ENCODE results near the gene TSPEAR. TPM values are rescaled to one million over a fixed set of nuclear protein-coding genes. Genes with fewer than 3 reads are reported as not detected.

The TSPEAR gene
- total RNA-seq, 4 donors from 2014 or later, result not detected

GRCh38 chr21:44598061-44598460, 113.3 kb downstream of the TSPEAR start:
- H3K27ac ChIP-seq, result no peak overlapping the region
- intact Hi-C loops (cut with DNase I; ENCODE audit: low total_unique reads), result no loop called here
- H3K27me3 ChIP-seq, result peaks cover 46% of the 10 kb centered on the region
- no peaks in the 10 kb centered on the region for H3K4me1 ChIP-seq
- in situ Hi-C loops (cut with MboI; ENCODE audit: low pct_ligation_motif_present in 1 of 4, low pct_unique_long_range_greater_than_20kb in 1 of 4, low sequenced_read_pairs in 3 of 4), result loop anchor here in 2 of 4 donors (25.0 kb wide), 1 partner anchor 89 kb away; the partner anchor contains the start of genes KRTAP10-12 (in 2 of the 2) and KRTAP12-1 (in 2 of the 2)
- no peak overlapping the region for H3K4me3 ChIP-seq
- TF ChIP-seq EP300 (IDR thresholded peaks at IDR 0.05; ENCODE audit: low read depth), result no peak
- no peak for TF ChIP-seq POLR2A (IDR thresholded peaks at IDR 0.05)
- no peak for TF ChIP-seq CTCF (IDR thresholded peaks at IDR 0.05)
- TF ChIP-seq POLR2AphosphoS5 (IDR thresholded peaks at IDR 0.05), result no peak
- H3K36me3 ChIP-seq, result no peaks in the 10 kb centered on the region
- no peak for DNase-seq
- 64 to 79% methylated on average over 11 of the region's 11 CpGs for WGBS, 2 donors (ENCODE audit: low coverage in 1 of 2)
- peaks cover 0 to 5% of the 10 kb centered on the region in 2 donors for H3K9me3 ChIP-seq

DNA sequence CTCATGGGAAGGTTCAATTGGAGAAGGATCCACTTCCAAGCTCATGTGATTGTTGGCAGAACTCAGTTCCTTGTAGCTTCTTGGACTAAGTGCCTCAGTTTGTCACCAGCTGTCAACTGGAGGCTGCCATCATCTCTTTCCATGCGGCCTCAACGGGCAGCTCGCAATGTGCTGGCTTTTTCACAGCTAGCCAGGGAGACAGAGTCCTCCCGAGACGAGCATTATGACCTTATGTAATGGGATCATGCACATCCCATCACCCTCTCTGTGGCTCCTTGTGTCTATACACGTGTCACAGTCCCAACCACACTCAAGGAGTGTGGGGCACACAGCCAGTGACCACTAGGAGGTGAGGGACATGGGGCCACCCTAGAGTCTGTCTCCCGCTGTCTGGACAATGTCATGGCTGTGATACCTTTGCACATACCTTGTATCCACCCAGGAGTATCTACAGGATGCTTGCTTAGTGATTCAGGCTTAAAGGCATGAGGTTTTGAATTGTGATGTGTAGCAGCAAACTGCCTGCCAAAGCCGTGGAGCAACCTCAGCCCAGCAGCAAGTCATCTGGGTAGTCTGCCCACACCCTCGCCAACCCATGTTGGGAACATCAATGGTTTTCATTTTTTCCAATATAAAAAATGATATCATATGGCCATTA, 115.2 kb downstream of the TSPEAR start:
- WGBS, 2 donors (ENCODE audit: low coverage in 1 of 2), result 73 to 80% methylated on average over 6 to 9 of the region's 9 CpGs
- no peaks in the 10 kb centered on the region for H3K36me3 ChIP-seq
- no peak for DNase-seq
- no peak overlapping the region for H3K27ac ChIP-seq
- peaks cover 0 to 5% of the 10 kb centered on the region in 2 donors for H3K9me3 ChIP-seq
- no peak overlapping the region for H3K4me3 ChIP-seq
- TF ChIP-seq EP300 (IDR thresholded peaks at IDR 0.05; ENCODE audit: low read depth) (no peak), POLR2AphosphoS5 (IDR thresholded peaks at IDR 0.05) (no peak), CTCF (IDR thresholded peaks at IDR 0.05) (no peak), POLR2A (IDR thresholded peaks at IDR 0.05) (no peak)
- H3K4me1 ChIP-seq, result no peaks in the 10 kb centered on the region
- intact Hi-C loops (cut with DNase I; ENCODE audit: low total_unique reads) (no loop called here), in situ Hi-C loops (cut with MboI; ENCODE audit: low pct_ligation_motif_present in 1 of 4, low pct_unique_long_range_greater_than_20kb in 1 of 4, low sequenced_read_pairs in 3 of 4) (loop anchor here in 2 of 4 donors (25.0 kb wide), 1 partner anchor 91 kb away; the partner anchor contains the start of genes KRTAP10-12 (in 2 of the 2) and KRTAP12-1 (in 2 of the 2))
- H3K27me3 ChIP-seq, result peaks cover 44% of the 10 kb centered on the region

DNA sequence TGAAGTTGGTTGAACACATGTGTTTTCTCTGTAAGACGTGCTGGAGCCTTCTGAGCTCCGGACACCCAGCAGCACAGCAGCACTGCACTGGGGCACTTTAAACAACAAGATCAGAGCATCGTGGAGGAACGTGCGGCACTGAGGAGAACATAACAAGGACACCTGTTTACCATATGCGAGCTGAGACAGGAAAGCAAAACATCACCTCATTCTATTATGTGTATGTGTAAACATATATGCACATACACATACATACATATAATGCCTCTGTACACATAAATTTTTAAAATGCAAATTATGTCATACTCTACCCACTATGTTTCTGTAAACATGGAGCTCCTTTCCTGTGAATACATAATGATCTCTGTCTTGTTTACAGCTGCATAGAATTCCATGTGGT, 115.8 kb downstream of the TSPEAR start:
- no peaks in the 10 kb centered on the region for H3K36me3 ChIP-seq
- no peak for TF ChIP-seq POLR2A (IDR thresholded peaks at IDR 0.05)
- H3K4me3 ChIP-seq, result no peak overlapping the region
- no peak for DNase-seq
- WGBS, 2 donors (ENCODE audit: low coverage in 1 of 2), result 75% methylated on average over 6 of the region's 6 CpGs; no CpG with 5 or more reads in 1 of the 2 donors
- in situ Hi-C loops (cut with MboI; ENCODE audit: low pct_ligation_motif_present in 1 of 4, low pct_unique_long_range_greater_than_20kb in 1 of 4, low sequenced_read_pairs in 3 of 4), result loop anchor here in 2 of 4 donors (25.0 kb wide), 1 partner anchor 92 kb away; the partner anchor contains the start of genes KRTAP10-12 (in 2 of the 2) and KRTAP12-1 (in 2 of the 2)
- H3K9me3 ChIP-seq, result peaks cover 0 to 5% of the 10 kb centered on the region in 2 donors
- intact Hi-C loops (cut with DNase I; ENCODE audit: low total_unique reads), result no loop called here
- no peak overlapping the region for H3K27ac ChIP-seq
- peaks cover 45% of the 10 kb centered on the region for H3K27me3 ChIP-seq
- H3K4me1 ChIP-seq, result no peaks in the 10 kb centered on the region

DNA sequence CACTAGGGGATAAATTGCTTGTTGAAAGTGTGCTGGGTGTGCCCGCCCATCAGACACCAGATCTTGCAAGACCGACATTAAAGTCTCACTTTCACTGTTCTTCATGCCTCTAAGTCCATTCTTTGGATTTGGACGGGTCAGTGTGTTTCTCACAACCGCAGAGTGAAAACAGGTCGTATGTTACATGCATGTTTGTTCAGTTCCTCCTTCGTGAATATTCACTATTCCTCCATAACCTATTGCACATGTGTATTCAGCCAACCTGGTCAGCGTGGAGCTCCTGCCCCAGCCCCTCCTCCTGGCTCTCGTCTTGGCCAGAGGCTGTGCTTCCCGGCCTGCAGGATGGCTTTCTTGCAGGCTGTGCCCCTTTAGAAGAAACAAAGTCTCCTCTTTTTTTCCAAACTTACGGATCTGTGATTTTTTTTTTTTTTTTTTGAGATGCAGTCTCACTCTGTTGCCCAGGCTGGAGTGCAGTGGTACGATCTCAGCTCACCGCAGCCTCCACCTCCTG, 116.9 kb downstream of the TSPEAR start:
- no peak for DNase-seq
- in situ Hi-C loops (cut with MboI; ENCODE audit: low pct_ligation_motif_present in 1 of 4, low pct_unique_long_range_greater_than_20kb in 1 of 4, low sequenced_read_pairs in 3 of 4), result loop anchor here in 2 of 4 donors (25.0 kb wide), 1 partner anchor 93 kb away; the partner anchor contains the start of genes KRTAP10-12 (in 2 of the 2) and KRTAP12-1 (in 2 of the 2)
- 64 to 69% methylated on average over 12 of the region's 12 CpGs for WGBS, 2 donors (ENCODE audit: low coverage in 1 of 2)
- Histone ChIP-seq H3K4me1 (no peaks in the 10 kb centered on the region), H3K9me3 (peaks cover 0 to 5% of the 10 kb centered on the region in 2 donors), H3K27me3 (peaks cover 49% of the 10 kb centered on the region), H3K27ac (no peak overlapping the region), H3K36me3 (no peaks in the 10 kb centered on the region), H3K4me3 (no peak overlapping the region)
- TF ChIP-seq EP300 (IDR thresholded peaks at IDR 0.05; ENCODE audit: low read depth), result no peak
- TF ChIP-seq POLR2A (IDR thresholded peaks at IDR 0.05), result no peak
- TF ChIP-seq POLR2AphosphoS5 (IDR thresholded peaks at IDR 0.05), result no peak
- no peak for TF ChIP-seq CTCF (IDR thresholded peaks at IDR 0.05)
- intact Hi-C loops (cut with DNase I; ENCODE audit: low total_unique reads), result no loop called here
